Measurements from ENCODE around the gene CYP2J2.
"Not testable (repeated sequence)": the region's sequence is repeated elsewhere in the genome, so short reads cannot be mapped to it uniquely, and the experiment has no call there.

The CYP2J2 gene

GRCh38 chr1:59921258-59921899, 5.2 kb downstream of the CYP2J2 start:
- not testable (repeated sequence) for DNase-seq (ENCODE audit: low read depth in 2 of 2)

GRCh38 chr1:59919746-59920145, 6.8 kb downstream of the CYP2J2 start:
- no peak for DNase-seq (ENCODE audit: low read depth in 2 of 2)

GRCh38 chr1:59917785-59918180, 8.8 kb downstream of the CYP2J2 start:
- no peak for DNase-seq (ENCODE audit: low read depth in 2 of 2)

- DNase-seq (ENCODE audit: low read depth in 2 of 2): no peak
Measured at GRCh38 chr1:59917026-59917784, 9.4 kb downstream of the CYP2J2 start.

GRCh38 chr1:59915516-59915915, 11.1 kb downstream of the CYP2J2 start:
- no peak for DNase-seq (ENCODE audit: low read depth in 2 of 2)

- DNase-seq (ENCODE audit: low read depth in 2 of 2): not testable (repeated sequence)
Measured at GRCh38 chr1:59914791-59915286, 11.7 kb downstream of the CYP2J2 start.

- no peak for DNase-seq (ENCODE audit: low read depth in 2 of 2)
Measured at GRCh38 chr1:59908682-59909081, 17.9 kb downstream of the CYP2J2 start.

GRCh38 chr1:59908084-59908483, 18.5 kb downstream of the CYP2J2 start:
- no peak for DNase-seq (ENCODE audit: low read depth in 2 of 2)

- DNase-seq (ENCODE audit: low read depth in 2 of 2): no peak
Measured at GRCh38 chr1:59906931-59907330, 19.6 kb downstream of the CYP2J2 start.

- no peak for DNase-seq (ENCODE audit: low read depth in 2 of 2)
Measured at GRCh38 chr1:59903141-59903754, 23.3 kb downstream of the CYP2J2 start.

GRCh38 chr1:59901770-59902388, 24.7 kb downstream of the CYP2J2 start:
- no peak for DNase-seq (ENCODE audit: low read depth in 2 of 2)

GRCh38 chr1:59900640-59901039, 25.9 kb downstream of the CYP2J2 start:
- DNase-seq (ENCODE audit: low read depth in 2 of 2): no peak

GRCh38 chr1:59898927-59899326, 27.6 kb downstream of the CYP2J2 start:
- no peak for DNase-seq (ENCODE audit: low read depth in 2 of 2)

GRCh38 chr1:59897165-59897564, 29.4 kb downstream of the CYP2J2 start:
- DNase-seq (ENCODE audit: low read depth in 2 of 2): no peak

- no peak for DNase-seq (ENCODE audit: low read depth in 2 of 2)
Measured at GRCh38 chr1:59892841-59893811, 33.4 kb downstream of the CYP2J2 start.

GRCh38 chr1:59885160-59885832, 41.3 kb downstream of the CYP2J2 start:
- no peak for DNase-seq (ENCODE audit: low read depth in 2 of 2)

- DNase-seq (ENCODE audit: low read depth in 2 of 2): no peak
Measured at GRCh38 chr1:59880735-59881134, 45.8 kb downstream of the CYP2J2 start.

- no peak for DNase-seq (ENCODE audit: low read depth in 2 of 2)
Measured at GRCh38 chr1:59879996-59880505, 46.5 kb downstream of the CYP2J2 start.

- DNase-seq (ENCODE audit: low read depth in 2 of 2): peak in 1 of 2 donors; percentile 7
Measured at GRCh38 chr1:59879574-59879973, 47.0 kb downstream of the CYP2J2 start.

GRCh38 chr1:59878370-59878769, 48.2 kb downstream of the CYP2J2 start:
- no peak for DNase-seq (ENCODE audit: low read depth in 2 of 2)
